HFF-Myc (cell line): ENCODE measurements around the gene TOMM5.

Experiments used
- DNase-seq: peaks from one replicate; pipeline ENCODE4 v3.0.0-alpha.2; 2011; ENCODE audit warnings: low read depth; ENCODE audit errors: extremely low read depth
- H3K4me3 ChIP-seq: replicated peaks from 2 replicates; pipeline ENCODE4 v1.5.1; 2011; ENCODE audit warnings: low read depth, mild to moderate bottlenecking, control low read depth, low read length
- CTCF ChIP-seq: IDR thresholded peaks from 2 replicates; pipeline ENCODE4 v1.5.1; 2012; ENCODE audit warnings: mild to moderate bottlenecking, low read depth, low read length, control low read depth; ENCODE audit errors: missing control alignments

TOMM5 gene

GRCh38 chr9:37564916-37565315 is 27.5 kb downstream of the TOMM5 start:
- no peak for TF ChIP-seq CTCF
- DNase-seq = no peak
- no peak overlapping the region for H3K4me3 ChIP-seq

- no peak for DNase-seq
- no peak overlapping the region for H3K4me3 ChIP-seq
- TF ChIP-seq CTCF = no peak
Observed at GRCh38 chr9:37563806-37564513, 28.4 kb downstream of the TOMM5 start.

GRCh38 chr9:37562826-37563225 is 29.6 kb downstream of the TOMM5 start:
- no peak for DNase-seq
- TF ChIP-seq CTCF = no peak
- H3K4me3 ChIP-seq = no peak overlapping the region

- TF ChIP-seq CTCF = no peak
- no peak overlapping the region for H3K4me3 ChIP-seq
- DNase-seq = no peak
Observed at GRCh38 chr9:37561682-37562081, 30.7 kb downstream of the TOMM5 start.

GRCh38 chr9:37559855-37560592 is 32.4 kb downstream of the TOMM5 start:
- no peak for TF ChIP-seq CTCF
- H3K4me3 ChIP-seq = no peak overlapping the region
- no peak for DNase-seq

GRCh38 chr9:37559125-37559524 is 33.3 kb downstream of the TOMM5 start:
- no peak for TF ChIP-seq CTCF
- no peak overlapping the region for H3K4me3 ChIP-seq
- no peak for DNase-seq
